ENCODE measurements around the gene CEACAM19.

- TF ChIP-seq CTCF (IDR thresholded peaks at IDR 0.05; ENCODE audit: insufficient read depth, low read length, poor library complexity, severe bottlenecking) (no peak), EZH2phosphoT487 (conservative IDR thresholded peaks at IDR 0.05; ENCODE audit: low read length) (no peak)
These were observed 4.2 kb downstream of the CEACAM19 start for GRCh38 chr19:44675521-44675920.
